DMS153 treated with DMSO at 0.1 percent for 48 hours (cell line): Measurements from ENCODE around the gene CREB1.

ENCODE experiments used
- DNase-seq: peaks from one replicate; lab custom pipeline; 2025; ENCODE audit not compliant: unreplicated experiment; lab: John Stamatoyannopoulos, UW

CREB1 gene

GRCh38 chr2:207503234-207503633 lies 26.5 kb upstream of the CREB1 start:
- DNase-seq: no peak

- DNase-seq: no peak
Observed at GRCh38 chr2:207504513-207505170, 25.1 kb upstream of the CREB1 start.

- no peak for DNase-seq
Observed at GRCh38 chr2:207505171-207505570, 24.6 kb upstream of the CREB1 start.

- no peak for DNase-seq
Observed at GRCh38 chr2:207505728-207506127, 24.0 kb upstream of the CREB1 start.

- no peak for DNase-seq
Observed at GRCh38 chr2:207506426-207506825, 23.3 kb upstream of the CREB1 start.

- DNase-seq: no peak
Observed at GRCh38 chr2:207510148-207510547, 19.6 kb upstream of the CREB1 start.

GRCh38 chr2:207511851-207512250 lies 17.9 kb upstream of the CREB1 start:
- no peak for DNase-seq

- no peak for DNase-seq
Observed at GRCh38 chr2:207512356-207512755, 17.4 kb upstream of the CREB1 start.

GRCh38 chr2:207513551-207514257 lies 16.1 kb upstream of the CREB1 start:
- no peak for DNase-seq

GRCh38 chr2:207514451-207514850 lies 15.3 kb upstream of the CREB1 start:
- DNase-seq: no peak

- no peak for DNase-seq
Observed at GRCh38 chr2:207515671-207516070, 14.1 kb upstream of the CREB1 start.

GRCh38 chr2:207516206-207516605 lies 13.6 kb upstream of the CREB1 start:
- no peak for DNase-seq

- no peak for DNase-seq
Observed at GRCh38 chr2:207523005-207523404, 6.8 kb upstream of the CREB1 start.

- no peak for DNase-seq
Observed at GRCh38 chr2:207525296-207525695, 4.5 kb upstream of the CREB1 start.

- no peak for DNase-seq
Observed at GRCh38 chr2:207528980-207529329, 807 bp upstream of the CREB1 start.

- peak; percentile 55 for DNase-seq
Observed at GRCh38 chr2:207530160-207531031, 634 bp downstream of the CREB1 start.

- peak; percentile 55 for DNase-seq
Observed at GRCh38 chr2:207531032-207531952, 1.5 kb downstream of the CREB1 start.

GRCh38 chr2:207532676-207533075 lies 2.9 kb downstream of the CREB1 start:
- DNase-seq: no peak

GRCh38 chr2:207533461-207534008 lies 3.8 kb downstream of the CREB1 start:
- DNase-seq: no peak

- no peak for DNase-seq
Observed at GRCh38 chr2:207534417-207534816, 4.7 kb downstream of the CREB1 start.

- no peak for DNase-seq
Observed at GRCh38 chr2:207539470-207539869, 9.7 kb downstream of the CREB1 start.
